ENCODE measurements around the gene GET4.

DNA sequence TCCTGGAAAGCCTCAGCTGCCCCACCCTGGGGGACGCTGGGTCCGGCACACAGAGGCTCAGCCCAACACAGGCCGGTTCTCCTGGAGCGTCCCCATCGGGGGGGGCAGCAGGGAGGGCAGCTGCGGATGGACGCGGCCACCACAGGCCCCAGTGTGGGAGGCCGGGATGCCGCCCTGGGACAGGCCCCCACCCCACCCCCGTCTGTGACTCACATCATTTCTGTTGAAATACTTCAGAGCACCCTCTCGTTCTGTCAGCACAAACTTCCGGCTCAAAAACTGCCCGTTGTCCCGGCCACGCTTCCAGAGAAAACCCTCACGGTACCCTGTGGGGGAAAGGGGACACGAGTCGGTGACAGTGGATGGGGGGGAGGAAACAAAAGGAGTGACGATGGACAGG, 28.5 kb downstream of the GET4 start:
- TF ChIP-seq, protein P1, sequence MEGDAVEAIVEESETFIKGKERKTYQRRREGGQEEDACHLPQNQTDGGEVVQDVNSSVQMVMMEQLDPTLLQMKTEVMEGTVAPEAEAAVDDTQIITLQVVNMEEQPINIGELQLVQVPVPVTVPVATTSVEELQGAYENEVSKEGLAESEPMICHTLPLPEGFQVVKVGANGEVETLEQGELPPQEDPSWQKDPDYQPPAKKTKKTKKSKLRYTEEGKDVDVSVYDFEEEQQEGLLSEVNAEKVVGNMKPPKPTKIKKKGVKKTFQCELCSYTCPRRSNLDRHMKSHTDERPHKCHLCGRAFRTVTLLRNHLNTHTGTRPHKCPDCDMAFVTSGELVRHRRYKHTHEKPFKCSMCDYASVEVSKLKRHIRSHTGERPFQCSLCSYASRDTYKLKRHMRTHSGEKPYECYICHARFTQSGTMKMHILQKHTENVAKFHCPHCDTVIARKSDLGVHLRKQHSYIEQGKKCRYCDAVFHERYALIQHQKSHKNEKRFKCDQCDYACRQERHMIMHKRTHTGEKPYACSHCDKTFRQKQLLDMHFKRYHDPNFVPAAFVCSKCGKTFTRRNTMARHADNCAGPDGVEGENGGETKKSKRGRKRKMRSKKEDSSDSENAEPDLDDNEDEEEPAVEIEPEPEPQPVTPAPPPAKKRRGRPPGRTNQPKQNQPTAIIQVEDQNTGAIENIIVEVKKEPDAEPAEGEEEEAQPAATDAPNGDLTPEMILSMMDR (IDR thresholded peaks at IDR 0.05; ENCODE audit: low read length), result no peak
- no peak for TF ChIP-seq EZH2 (IDR thresholded peaks at IDR 0.05; ENCODE audit: borderline replicate concordance, low read length)

All from OCI-LY1 (cell line).